GM23338 (cell line): ENCODE results near the gene MET.

ENCODE experiments used
- CREB1 ChIP-seq: fragments of 250-450 bp; sonication (Bioruptor Pico); IDR thresholded peaks from 2 replicates; pipeline ENCODE4 v1.5.0; 2020; ENCODE audit warnings: low read depth, mild to moderate bottlenecking, moderate library complexity
- CTCF ChIP-seq, 2 experiments: fragments of 200-600 bp in 1 of 2; sonication (generic) in 1 of 2; conservative IDR thresholded peaks; 2 replicates each; pipeline versions ENCODE4 v1.5.1 to v1.6.1; 2016 to 2017; ENCODE audit warnings: antibody characterized with exemption in 2 of 2, low read depth in 2 of 2, mild to moderate bottlenecking in 2 of 2, moderate library complexity in 1 of 2
- ETS1 ChIP-seq: IDR thresholded peaks from 2 replicates; pipeline ENCODE4 v1.6.1; 2016; ENCODE audit warnings: antibody characterized with exemption
- EZH2 ChIP-seq: fragments of 200-600 bp; sonication (generic); IDR thresholded peaks from one replicate; pipeline ENCODE4 v1.8.0; 2017; ENCODE audit warnings: antibody characterized with exemption, mild to moderate bottlenecking, low read depth; ENCODE audit not compliant: unreplicated experiment
- EZH2phosphoT487 ChIP-seq: fragments of 200-600 bp; sonication (generic); IDR thresholded peaks from one replicate; pipeline ENCODE4 v1.8.1; 2018; ENCODE audit warnings: antibody characterized with exemption; ENCODE audit not compliant: unreplicated experiment
- JUNB ChIP-seq: IDR thresholded peaks from one replicate; pipeline ENCODE4 v1.6.1; 2016; ENCODE audit warnings: antibody characterized with exemption; ENCODE audit not compliant: unreplicated experiment
- NANOG ChIP-seq: IDR thresholded peaks from 2 replicates; pipeline ENCODE4 v1.6.1; 2016; ENCODE audit warnings: antibody characterized with exemption, borderline replicate concordance
- POLR2AphosphoS5 ChIP-seq: IDR thresholded peaks from 2 replicates; pipeline ENCODE4 v1.6.1; 2016; ENCODE audit warnings: antibody characterized with exemption, low read depth
- REST ChIP-seq: IDR thresholded peaks from one replicate; pipeline ENCODE4 v1.6.1; 2018; ENCODE audit warnings: antibody characterized with exemption; ENCODE audit not compliant: unreplicated experiment
- STAT1 ChIP-seq: IDR thresholded peaks from one replicate; pipeline ENCODE4 v1.6.1; 2016; ENCODE audit warnings: antibody characterized with exemption; ENCODE audit not compliant: unreplicated experiment
- ZNF331 ChIP-seq: fragments of 250-450 bp; sonication (Bioruptor Pico); IDR thresholded peaks from 2 replicates; pipeline ENCODE4 v1.5.0; 2020; ENCODE audit warnings: low read depth, mild to moderate bottlenecking, moderate library complexity

GRCh38 chr7:116647290-116647689 lies 24.7 kb upstream of the MET start:
- TF ChIP-seq CTCF (conservative IDR thresholded peaks at IDR 0.05; ENCODE audit: low read depth in 2 of 2) (no peak), EZH2 (no peak), REST (no peak), EZH2phosphoT487 (no peak), POLR2AphosphoS5 (no peak), STAT1 (no peak), ZNF331 (CRISPR knock-in tag) (no peak), JUNB (no peak), CREB1 (CRISPR knock-in tag) (no peak), NANOG (no peak), ETS1 (no peak)
